HCEC 1CT (cell line): ENCODE results near the gene LHPP.
A peak's percentile ranks its signal among the peaks of the same experiment; 100 is the strongest.
"Not testable (repeated sequence)": the region's sequence is repeated elsewhere in the genome, so short reads cannot be mapped to it uniquely, and the experiment has no call there.

Source experiments
- DNase-seq: peaks from one replicate; pipeline ENCODE4 v3.0.0-alpha.2; 2017

Gene LHPP

DNA sequence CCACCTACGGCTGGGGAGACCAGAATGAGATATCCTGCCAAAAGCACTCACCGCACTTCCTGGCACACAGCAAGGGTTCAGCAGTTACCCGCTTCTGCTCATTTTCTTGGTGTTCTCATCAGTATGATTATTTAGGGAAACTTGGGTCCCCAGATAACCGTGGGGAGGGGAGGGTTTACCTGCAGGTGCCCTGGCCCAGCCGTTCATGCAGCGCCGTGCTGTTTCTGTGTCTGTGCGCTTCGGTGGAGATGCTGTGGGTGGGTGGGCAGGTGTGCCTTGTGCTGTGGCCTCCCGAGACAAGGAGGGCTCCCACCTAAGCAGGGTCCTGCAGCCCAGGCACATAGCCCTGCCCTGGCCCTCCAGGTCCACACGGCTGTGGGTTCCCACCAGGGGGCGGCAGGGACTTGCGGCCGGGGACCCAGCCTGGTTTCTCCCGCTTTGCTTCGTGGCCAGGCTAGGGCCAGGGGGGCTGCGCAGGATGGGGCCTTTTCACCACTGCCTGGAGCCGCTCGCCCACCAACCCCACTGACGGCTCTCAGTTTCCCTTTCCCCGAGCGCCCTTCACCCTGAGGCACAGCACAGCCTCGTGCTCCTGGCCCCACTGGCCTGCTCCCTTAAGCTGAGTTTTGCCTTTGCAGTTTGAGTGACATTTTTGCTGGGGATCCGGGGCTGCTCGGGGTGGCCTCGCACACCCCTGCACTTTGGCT is 78.5 kb downstream of the LHPP start:
- DNase-seq: peak; percentile 16

DNA sequence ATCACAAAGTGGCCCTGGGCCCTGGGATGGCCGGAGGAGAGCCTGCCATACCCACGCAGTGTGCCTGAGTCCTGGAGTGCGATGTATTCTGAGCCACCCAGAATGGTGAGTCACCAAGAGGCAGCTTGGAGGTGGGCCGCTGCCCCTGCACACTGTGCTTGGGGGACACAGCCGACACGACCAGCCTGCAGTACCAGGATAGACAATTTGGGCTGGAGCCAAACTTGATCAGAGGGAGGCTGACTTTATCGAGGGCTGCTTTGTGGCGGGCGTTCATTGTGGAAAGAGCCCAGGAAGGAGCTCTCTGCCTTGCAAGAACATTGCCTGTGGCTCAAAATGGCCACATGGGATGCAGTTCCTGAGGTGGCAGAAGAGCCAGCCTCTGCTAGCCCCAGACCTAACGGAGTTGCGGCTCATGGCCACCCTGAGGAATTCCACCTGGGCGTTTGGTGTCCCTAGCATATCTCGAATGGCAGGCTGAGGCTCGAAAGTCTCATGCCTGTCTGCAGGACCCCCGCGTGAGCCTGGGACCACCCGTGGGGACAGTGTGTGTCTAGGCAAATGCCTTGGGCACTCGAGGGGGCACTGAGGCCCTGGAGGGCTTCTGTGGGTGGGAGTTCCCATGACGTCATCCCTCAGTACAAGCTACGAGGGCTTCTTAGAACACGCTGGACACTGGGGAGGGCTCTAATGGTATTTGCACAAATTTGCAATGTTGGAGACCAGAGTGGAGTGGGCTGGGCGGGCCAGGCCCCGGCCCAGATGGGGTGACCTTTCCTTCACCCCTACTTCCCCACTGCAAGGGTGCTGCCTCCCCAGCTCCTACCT is 79.7 kb downstream of the LHPP start:
- no peak for DNase-seq

DNA sequence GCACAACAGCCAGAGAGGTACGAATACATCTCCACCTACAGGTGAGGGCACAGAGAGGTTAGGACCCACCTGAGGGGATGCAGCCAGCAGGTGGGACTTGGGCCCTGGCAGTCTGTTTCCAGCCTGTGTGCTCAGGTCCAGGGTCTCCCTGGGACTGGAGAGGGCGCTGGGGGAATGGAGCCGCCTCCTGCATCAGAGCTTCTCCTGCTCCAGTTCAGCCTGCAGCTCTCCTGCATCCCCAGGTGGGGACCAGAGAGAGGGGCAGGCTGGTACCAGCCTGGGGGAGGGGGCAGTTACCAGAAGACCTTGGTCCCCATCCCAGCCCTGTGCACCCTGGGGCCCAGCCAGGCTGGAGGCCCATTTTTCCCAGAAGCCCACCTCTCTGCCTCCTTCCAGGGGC is 80.7 kb downstream of the LHPP start:
- DNase-seq: no peak

DNA sequence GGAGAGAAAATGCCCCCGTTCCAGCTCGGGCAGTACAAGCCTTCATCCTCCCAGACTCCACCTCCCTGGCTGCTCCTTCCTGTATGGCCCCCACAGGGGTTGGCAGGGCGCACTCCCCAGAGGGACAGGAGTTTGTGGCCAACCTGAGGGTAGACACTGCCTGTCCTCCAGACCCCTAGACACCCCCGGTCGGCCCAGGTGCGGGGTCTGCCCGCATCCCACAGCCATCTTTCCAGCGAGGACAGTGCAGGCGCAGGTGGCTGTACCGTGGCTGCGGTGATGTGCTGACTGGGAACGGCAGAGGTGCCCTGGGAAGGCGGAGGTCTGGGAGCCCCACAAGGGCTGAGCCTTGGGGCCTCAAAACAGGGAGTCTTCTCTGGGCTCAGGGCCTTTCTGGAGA is 81.5 kb downstream of the LHPP start:
- DNase-seq: no peak

DNA sequence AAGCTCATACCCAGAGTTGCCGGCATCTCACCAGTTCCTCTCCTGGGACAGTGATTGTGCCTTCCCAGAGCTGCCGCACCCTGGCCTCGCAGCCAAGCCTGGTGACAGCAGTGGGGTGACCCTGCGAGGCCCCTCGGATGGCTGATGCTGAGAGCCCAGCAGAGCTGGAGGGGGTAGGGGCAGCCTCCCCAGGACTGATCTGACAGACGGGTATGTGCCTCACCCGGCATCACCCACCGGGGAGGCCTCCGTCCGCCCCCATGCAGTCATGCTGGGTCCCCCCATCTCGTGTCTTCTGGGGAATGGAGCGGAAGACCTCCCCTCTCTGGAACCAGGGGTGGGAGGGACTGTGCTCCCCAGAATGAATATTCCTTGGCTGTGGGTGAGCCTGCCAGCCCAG is 82.3 kb downstream of the LHPP start:
- DNase-seq: no peak

DNA sequence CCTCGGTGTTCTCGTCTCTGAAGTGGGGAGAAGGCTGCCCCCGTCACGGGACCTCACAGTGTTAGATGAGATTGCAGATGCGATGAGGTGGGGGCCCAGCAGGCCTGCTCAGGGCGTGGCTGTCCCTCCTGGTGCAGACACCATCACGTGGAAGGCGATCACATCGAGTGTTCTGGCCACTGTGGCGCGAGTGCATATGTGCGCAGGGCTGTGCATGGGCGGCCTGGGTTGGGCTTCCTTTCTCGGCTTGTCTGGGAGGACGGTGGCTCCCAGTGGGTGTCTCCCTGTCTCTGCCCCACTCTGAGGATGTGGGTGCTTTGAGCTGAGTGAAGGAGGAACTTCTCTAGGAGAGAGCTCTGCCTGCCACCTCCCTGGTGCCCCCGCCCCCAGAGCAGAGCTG is 83.1 kb downstream of the LHPP start:
- no peak for DNase-seq

DNA sequence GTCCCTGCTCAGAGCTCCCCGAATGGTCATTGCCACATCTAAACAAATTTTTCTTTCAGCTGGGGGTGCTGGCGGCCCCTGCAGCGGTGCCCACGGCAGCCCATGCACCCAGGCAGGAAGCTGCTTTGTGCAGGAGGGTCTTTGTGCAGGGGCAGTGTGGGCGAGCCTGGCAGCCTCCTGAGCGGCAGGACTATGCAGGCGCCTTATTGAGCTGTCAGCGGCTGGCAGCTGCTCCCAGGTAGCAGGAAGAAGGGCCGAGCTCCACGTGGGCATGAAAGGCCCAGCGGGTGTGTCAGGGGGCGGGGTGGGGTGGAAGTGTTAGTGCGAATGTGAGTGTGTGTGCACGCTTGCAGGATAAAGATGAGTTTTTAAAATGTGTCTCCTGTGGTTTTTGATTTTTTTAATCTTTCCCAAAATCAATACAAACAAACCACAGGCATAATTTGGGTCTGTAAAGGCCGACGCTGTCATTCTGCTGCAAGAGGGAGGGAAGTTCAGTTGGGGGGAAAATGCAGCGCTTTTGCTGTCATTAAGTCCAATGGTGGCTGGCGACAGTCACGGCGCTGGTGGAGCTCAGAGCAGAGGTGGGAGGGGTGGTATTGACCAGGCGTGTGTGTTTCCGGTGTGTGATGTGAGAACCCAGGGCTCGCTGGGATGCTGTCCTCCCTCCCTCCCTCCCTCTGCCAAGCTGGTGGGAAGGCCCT is 83.9 kb downstream of the LHPP start:
- no peak for DNase-seq

DNA sequence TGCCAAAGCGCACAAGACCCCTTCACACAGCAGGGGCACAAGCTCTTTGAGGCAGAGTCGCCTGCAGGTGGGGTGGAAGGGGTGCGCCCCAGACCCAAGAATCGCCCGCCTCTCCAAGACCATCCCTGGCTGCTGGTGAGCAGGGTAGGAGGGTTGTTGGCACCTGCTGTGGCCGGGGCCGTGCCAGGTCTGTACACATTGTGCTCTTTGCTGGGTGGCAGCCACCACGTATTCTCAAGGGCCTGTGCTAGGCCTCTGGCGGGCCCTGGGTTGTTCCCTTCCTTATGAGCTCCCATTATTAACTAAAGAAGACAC is 84.4 kb downstream of the LHPP start:
- DNase-seq: no peak

DNA sequence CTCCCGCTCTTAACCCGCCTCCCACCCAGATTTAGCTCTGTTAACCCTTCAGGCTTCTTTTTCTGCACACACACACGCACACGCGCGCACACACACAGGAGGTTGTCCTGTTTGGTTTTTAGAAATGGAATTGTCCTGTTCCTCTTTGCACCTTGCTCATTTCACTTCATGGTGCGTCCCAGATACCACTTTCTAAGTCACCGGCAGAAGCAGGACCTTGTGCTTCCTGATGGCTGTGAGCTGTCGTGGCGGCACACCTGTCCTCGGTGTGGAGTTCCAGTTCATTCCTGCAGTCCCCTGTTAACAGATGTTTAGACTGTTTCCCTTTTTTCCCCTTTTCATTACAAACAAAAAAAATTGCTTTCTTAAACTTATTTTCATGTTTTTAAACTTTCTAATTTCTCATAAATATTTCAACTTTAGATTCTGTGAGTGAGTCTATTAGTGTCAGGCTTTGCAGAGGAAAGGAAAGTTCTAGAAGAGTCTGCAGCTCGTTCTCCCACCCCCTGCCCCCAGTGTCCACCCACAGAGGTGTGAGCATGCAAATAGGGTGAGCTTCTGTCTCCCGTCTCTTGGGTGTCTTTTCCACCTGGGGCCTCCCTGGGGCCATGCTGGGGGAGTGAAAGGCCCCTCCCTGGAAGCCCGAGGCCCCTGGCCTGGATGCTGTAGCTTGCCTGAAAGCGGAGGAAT is 85.5 kb downstream of the LHPP start:
- DNase-seq: no peak

DNA sequence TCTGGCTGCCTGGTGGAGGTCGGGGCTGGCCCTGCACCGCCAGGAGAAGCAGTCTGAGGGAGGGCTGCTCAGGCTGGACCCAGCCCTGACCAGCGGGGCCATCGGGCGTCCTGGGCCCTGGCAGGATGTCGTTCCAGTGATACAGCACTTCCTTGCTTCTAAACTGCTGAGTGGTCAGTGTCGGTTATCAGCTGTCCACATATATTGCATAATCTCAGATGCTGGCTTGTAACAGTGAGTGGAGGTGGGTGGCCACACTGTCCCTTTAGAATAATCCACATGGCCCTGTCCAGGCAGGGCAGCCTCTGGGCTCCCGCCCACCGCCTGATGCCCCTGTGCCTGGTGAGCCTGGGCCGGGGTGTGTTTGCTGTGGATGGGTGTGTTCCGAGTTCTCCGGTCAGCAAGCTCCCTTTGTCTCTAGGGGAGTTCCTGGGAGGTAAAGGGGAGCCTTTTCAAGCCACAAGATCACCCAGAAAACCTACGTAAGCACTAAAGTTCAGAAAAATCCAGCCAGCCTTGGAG is 86.1 kb downstream of the LHPP start:
- no peak for DNase-seq

DNA sequence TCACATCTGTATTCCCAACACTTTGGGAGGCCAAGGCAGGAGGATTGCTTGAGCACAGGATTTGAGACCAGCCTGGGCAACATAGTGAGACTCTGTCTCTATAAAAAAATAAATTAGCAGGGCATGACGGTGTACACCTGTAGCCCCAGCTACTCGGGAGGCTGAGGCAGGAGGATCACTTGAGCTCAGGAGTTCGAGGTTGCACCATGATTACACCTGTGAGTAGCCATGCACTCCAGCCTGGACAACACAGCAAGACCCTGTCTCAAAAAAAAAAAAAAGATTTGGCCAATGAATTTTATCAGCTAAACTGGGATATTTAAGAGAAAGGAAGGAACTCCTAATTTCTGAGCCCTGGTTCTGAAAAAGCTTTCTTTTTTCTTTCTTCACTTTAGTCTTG is 87.5 kb downstream of the LHPP start:
- DNase-seq: not testable (repeated sequence)

DNA sequence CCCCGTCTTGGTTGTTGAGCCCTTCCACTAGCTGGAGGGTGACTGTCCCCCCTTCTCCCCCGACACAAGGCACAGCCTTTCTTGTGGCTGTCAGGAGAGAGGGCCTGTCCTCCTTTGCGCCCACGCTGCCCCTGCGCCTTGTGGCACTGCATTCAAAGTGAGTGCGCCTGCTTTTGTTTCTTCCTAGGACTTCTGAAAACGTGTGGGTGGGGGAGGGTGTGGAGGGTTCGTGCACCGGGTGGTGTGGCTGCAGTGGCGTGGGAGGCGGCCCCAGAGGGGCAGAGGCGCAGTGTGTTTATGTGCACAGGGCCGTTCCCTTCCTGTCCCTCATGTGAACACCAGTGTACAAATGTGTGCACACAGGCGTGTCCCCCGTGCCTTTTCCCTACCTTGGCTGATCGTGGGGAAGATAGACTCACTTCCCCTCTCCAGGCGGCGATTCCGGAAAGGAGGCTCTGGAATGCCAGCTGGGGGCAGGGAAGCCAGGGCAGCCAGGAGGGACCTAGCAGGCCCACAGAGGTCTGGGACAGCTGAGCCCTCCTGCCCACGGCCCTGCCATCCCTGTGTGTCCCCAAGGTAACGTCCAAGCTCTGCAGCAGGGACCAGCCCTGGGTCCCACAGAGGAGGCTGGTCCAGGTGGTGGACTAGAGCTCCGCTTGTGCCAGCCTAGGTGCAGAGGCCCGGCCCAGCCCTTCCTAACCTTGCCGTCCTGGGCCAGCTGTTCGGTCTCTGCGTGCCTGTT is 88.8 kb downstream of the LHPP start:
- DNase-seq: no peak

DNA sequence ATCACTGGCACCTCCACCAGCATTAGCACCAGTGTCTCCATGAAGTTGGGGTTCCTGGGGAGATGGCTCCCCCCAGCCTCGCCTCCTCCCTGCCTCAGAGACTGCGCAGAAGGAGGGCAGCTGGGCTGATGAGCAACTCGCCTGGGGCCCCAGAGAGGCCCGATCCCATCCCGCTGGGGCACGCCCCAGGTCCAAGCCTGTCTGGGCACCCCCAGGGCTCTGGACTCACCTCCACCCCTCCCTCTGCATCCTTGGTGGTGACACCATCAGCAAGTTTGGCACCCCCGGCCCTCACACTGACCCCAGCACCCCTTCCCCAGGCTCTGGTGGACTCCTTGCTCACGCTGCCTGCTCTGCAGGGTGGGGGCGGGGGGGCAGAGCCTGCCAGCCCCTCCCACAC is 89.5 kb downstream of the LHPP start:
- DNase-seq: no peak

DNA sequence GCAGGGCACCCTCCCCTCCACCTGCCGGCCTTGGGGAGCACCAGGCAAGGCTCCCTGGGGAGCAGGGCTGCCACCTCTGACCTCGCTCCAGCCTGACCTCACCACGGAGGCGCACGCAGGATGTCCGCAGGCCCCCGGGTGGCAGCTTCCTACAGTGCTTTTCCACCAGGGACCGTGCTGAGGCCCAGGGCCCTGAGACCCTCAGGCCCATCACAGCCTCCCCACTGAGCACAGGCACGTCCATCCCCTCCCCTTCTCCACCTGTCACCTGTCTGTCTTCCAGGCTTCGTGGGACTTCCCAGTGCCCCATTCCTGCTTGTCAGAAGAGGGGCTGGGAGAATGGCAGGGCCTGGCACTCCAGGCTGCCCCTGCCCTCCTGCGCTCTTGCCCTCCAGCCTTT is 90.1 kb downstream of the LHPP start:
- no peak for DNase-seq

DNA sequence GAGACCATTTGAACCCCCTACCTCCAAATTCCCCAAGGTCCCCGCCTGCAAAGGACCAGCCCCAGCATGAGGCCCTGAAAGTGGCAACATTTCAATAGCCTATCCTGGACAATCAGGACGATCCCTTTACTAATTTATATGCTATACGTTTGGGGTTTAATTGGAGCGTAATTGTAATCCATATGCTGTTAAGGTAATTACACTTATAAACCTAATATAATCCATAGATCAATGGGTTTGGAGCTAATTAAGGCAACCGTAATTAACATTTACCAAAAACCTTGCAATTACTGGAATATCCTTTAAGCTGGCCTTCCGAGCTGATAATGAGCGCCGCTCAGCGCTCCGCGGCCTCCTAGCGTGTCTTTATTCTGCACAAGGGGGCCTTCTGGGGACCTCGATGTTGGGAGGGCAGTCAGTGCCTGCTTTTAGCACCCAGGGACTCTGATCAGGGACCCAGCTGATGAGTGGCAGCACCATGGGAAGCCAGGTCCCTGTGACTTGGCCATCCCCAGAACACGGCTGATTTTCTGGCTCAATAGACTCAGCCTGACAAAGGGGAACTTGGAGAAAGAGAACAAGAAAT is 91.2 kb downstream of the LHPP start:
- DNase-seq: no peak

DNA sequence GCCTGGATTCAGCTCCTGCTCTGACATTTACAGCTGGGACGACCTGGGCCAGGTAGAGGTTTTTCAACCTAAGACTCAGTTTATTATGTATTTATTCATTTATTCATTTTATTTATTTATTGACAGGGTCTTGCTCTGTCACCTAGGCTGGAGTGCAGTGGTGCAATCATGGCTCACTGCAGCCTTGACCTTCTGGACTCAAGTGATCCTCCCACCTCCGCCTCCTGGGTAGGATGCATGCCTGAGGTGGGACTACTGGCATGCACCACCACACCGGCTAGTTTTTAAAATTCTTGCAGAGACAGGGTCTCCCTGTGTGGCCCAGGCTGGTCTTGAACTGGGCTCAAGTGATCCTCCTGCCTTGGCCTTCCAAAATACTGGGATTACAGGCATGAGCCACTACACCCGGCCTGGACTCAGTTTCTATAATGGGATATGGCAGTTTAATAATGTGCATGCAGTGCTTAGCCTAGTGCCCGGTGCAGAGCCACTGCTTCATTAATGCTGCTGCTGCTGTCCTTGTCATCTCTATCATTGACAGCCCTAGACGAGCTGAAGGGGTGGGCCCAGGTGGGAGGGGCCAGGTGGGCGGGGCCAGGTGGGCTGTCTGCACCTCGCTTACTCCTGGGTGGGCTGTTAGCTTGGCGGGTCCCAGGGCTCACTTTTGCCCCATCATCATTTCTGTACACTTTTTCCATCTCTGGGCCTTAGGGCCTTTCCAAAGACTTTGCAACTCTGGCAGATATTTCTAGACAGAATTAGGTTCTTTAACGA is 92.6 kb downstream of the LHPP start:
- DNase-seq: no peak

DNA sequence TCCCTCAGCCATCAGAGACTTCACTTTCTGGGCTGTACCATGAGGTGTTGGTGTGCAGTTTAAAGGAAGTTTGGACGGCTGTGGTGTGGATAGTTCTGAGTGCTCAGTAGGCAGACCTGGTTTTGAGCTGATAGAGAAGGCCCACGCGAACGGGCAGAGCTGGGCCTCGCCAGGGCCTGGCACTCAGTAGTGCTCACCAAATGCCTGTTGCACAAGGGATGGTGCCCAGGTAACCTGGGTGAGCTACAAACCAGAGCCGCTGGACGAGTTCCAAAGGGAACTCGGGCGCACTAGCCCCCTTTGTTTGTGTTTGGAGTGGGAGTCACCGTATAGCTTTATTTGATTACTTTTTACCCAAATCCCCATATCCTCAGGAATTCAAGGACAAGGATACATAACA is 95.5 kb downstream of the LHPP start:
- no peak for DNase-seq

DNA sequence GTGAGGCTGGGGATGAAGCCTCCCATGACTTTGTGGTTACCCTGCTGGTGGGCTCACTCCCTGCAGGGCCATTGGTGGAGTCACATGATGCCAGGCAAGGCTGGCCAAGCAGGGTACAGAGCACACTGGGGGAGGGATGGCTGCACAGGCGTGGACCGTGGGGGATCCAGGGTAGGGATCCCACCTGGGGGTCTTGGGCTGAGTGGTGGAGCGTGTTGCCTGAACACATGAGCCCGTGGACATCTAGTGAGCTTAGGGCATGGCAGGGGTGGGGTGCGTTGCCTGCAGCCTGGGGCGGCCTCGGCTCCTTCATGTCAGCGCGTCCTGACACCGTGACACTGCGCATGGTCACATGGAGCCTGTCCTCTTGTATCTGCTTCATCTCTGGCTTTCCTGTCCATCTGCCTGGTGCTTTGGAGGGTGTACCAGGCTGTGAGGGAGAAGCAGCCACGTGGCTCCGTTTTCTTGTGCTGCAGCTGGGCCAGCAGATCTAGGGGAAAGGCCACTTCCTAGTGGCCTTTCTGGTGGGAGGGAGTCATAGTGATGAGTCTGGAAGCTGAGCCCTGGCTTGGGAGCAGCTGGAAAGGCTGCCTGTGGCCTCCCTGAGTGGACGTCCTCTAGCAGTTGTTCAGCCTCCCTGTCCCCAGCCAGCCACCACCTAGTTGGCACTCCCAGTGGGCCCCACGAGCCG is 96.2 kb downstream of the LHPP start:
- no peak for DNase-seq

DNA sequence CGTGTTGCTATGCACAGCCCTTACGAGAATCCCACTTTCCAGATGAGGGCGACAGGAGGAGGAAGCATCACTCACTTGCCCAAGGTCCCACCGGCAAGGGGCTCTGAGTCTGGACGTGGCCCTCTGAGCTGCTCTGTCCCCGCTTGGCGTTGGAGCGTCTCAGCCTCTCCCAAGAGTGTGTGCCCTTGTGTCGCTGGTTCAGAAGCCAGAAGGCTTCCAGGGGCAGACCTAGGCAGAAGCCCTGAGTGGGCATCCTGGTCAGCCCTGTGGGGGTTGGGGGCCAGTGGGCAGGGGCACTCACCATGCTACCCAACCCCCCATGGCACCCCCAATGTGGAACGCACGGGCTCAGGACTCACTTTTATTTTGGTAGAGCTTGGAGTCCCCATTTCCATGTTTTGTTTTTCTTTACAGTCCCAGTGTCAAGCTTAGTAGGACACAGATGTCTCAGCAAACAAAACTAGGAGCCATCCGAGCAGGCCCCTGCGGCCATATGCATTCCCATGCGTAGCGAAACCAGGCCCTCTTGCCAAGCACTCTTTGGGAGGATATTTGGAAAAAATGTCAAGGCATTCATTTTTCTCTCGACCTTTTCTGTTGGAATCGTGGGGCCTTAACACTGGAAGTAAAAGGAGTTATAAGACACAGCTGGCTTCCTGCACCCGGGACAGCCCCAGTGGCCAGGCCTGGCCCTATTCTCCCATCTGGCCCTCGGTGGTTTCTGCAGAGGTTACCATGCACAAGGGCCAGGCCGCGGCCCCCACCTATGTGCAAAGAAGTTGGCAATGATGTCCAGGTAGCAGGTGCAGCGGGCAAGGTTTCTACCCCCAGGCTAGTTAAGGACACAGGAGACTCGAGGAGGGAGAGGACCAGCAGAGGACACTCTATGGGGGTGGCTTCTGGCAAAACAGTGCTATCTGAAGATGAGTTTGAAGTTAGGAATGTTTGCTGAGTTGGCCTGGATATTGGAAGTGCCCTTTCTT is 97.0 kb downstream of the LHPP start:
- peak; percentile 26 for DNase-seq
